Large intestine (tissue), 3 donors: ENCODE measurements around the gene PELI1. TPM values are rescaled to one million over a fixed set of nuclear protein-coding genes. Genes with fewer than 3 reads are reported as not detected.

Experiments
- DNase-seq, 2 donors: peaks; one replicate each; pipeline versions ENCODE4 v3.0.0 to v3.0.0-alpha.2; 2013
- H3K27ac ChIP-seq: one replicate; pipeline ENCODE4 v1.5.1; 2013; ENCODE audit warnings: low read length
- H3K27me3 ChIP-seq: 2 replicates; pipeline ENCODE4 v1.6.1; 2013; ENCODE audit warnings: low read length; ENCODE audit not compliant: control insufficient read depth, insufficient read depth
- H3K36me3 ChIP-seq: 2 replicates; pipeline ENCODE4 v1.6.1; 2013; ENCODE audit warnings: low read length; ENCODE audit not compliant: control insufficient read depth, insufficient read depth
- H3K4me1 ChIP-seq: one replicate; pipeline ENCODE4 v1.6.1; 2013; ENCODE audit warnings: low read length; ENCODE audit not compliant: control insufficient read depth, insufficient read depth
- H3K4me3 ChIP-seq: one replicate; pipeline ENCODE4 v1.5.1; 2013; ENCODE audit warnings: low read length
- H3K9me3 ChIP-seq: one replicate; pipeline ENCODE4 v1.6.1; 2013; ENCODE audit warnings: mild to moderate bottlenecking, low read depth, low read length, moderate library complexity; ENCODE audit not compliant: control insufficient read depth
- WGBS: methylation state at CpG from one replicate; pipeline ENCODE4 v1.1.5; 2013; ENCODE audit warnings: low lambda C conversion rate; ENCODE audit not compliant: insufficient coverage; 5-methylcytosine and 5-hydroxymethylcytosine counted together
- polyA plus RNA-seq: library from polyadenylated mRNA; unstranded; fragments of 120-200 nt; gene quantifications from one replicate; pipeline ENCODE4 v1.2.1, GENCODE V29; 2013

The PELI1 gene
- polyA plus RNA-seq, 1 donor: 30.6 TPM

DNA sequence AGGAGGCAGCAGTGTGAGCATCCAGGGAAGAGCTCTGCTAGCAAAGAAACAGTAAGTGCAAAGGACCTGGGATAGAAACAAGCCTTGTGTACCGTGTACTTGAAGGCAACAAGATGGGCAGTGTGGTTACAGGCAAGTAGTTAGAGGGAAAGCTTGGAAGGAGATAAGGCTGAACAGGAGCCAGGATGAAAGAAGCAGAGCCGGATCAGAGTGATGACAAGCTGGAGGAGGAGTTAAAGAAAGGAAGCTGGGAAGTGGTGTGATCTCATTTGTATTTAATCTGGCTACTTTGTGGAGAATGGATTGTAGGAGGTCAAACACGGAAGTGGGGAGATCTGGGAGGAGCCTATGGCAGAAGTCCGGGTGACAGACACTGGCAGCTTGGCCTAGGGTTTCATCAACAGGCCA lies 80.3 kb downstream of the PELI1 start:
- Histone ChIP-seq H3K27me3 (no peaks in the 10 kb centered on the region), H3K4me1 (no peaks in the 10 kb centered on the region), H3K36me3 (no peaks in the 10 kb centered on the region), H3K9me3 (no peaks in the 10 kb centered on the region), H3K27ac (no peak overlapping the region), H3K4me3 (no peak overlapping the region)
- WGBS: 90% methylated on average over 2 of the region's 4 CpGs
- peak in 1 of 2 donors; percentile 29 for DNase-seq

GRCh38 chr2:64063454-64063853 lies 80.8 kb downstream of the PELI1 start:
- Histone ChIP-seq H3K27ac (no peak overlapping the region), H3K4me3 (no peak overlapping the region), H3K36me3 (no peaks in the 10 kb centered on the region), H3K9me3 (no peaks in the 10 kb centered on the region), H3K27me3 (no peaks in the 10 kb centered on the region), H3K4me1 (no peaks in the 10 kb centered on the region)
- no peak for DNase-seq
- WGBS: no CpG with 5 or more reads among the region's 3 CpGs

DNA sequence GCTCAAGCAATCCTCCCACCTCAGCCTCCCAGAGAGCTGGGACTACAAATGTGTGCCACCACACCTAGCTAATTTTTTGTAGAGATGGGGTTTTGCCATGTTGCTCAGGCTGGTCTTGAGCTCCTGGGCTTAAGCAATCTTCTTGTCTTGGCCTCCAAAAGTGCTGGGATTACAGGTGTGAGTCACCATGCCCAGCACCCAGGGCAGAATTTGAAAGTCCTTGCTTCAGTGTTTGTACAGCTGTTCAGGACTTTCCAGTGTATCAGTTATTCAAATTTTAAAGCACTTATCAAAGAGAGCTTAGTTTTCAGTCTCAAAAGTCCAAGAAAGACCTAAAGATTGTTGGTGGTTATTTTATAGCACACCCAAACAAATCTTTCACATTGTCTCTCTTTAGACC lies 81.4 kb downstream of the PELI1 start:
- Histone ChIP-seq H3K27me3 (no peaks in the 10 kb centered on the region), H3K9me3 (no peaks in the 10 kb centered on the region), H3K4me3 (no peak overlapping the region), H3K4me1 (no peaks in the 10 kb centered on the region), H3K27ac (no peak overlapping the region), H3K36me3 (no peaks in the 10 kb centered on the region)
- DNase-seq: peak in 1 of 2 donors; percentile 43

GRCh38 chr2:64059270-64059669 lies 85.0 kb downstream of the PELI1 start:
- H3K36me3 ChIP-seq: no peaks in the 10 kb centered on the region
- H3K4me1 ChIP-seq: no peaks in the 10 kb centered on the region
- H3K4me3 ChIP-seq: no peak overlapping the region
- no peak overlapping the region for H3K27ac ChIP-seq
- no peaks in the 10 kb centered on the region for H3K9me3 ChIP-seq
- DNase-seq: no peak
- H3K27me3 ChIP-seq: no peaks in the 10 kb centered on the region

- no peak overlapping the region for H3K4me3 ChIP-seq
- WGBS: 100% methylated on average over 2 of the region's 2 CpGs
- no peaks in the 10 kb centered on the region for H3K27me3 ChIP-seq
These were observed 88.2 kb downstream of the PELI1 start for GRCh38 chr2:64056021-64056420.

GRCh38 chr2:64054161-64054915 lies 89.9 kb downstream of the PELI1 start:
- DNase-seq: no peak
- WGBS: 86% methylated on average over 1 of the region's 4 CpGs
- Histone ChIP-seq H3K9me3 (no peaks in the 10 kb centered on the region), H3K27me3 (no peaks in the 10 kb centered on the region), H3K4me1 (no peaks in the 10 kb centered on the region), H3K4me3 (no peak overlapping the region), H3K36me3 (no peaks in the 10 kb centered on the region), H3K27ac (no peak overlapping the region)

More at GRCh38 chr2:64056021-64056420, 88.2 kb downstream of the PELI1 start:
- H3K9me3 ChIP-seq: no peaks in the 10 kb centered on the region
- H3K27ac ChIP-seq: no peak overlapping the region
- no peaks in the 10 kb centered on the region for H3K36me3 ChIP-seq
- no peaks in the 10 kb centered on the region for H3K4me1 ChIP-seq
- DNase-seq: no peak

- Histone ChIP-seq H3K4me3 (no peak overlapping the region), H3K27ac (no peak overlapping the region), H3K9me3 (no peaks in the 10 kb centered on the region), H3K36me3 (no peaks in the 10 kb centered on the region), H3K4me1 (no peaks in the 10 kb centered on the region), H3K27me3 (no peaks in the 10 kb centered on the region)
- WGBS: 90% methylated on average over 2 of the region's 3 CpGs
- DNase-seq: no peak
These were observed 91.6 kb downstream of the PELI1 start for GRCh38 chr2:64052463-64053241.

DNA sequence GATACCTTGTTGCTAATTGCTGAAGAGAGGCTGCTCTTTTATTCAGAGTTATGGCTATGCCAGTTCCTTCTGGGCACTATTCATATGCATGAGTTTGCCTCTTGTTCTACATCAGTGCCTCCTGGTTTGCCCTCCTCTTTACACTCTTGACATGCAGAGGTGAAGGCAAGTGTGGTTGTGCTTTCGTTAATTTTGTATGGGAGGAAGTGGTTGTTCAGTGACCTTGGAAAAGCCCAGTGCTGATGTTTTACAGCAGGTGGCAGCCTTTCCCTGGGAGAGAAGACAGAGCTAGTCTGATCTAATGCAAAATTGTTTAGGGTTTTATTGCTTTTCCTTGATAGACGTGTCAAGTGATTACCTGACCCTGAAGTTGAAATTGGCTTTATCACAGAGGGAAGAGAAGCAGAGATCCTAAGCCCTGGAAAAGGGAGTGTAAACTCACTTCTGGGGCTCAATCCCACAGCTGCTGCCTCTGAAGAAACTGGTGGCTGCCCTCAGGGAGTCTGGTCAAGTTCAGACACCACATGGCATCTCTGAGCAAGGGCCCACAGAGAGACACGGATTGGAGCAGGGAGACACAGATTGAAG lies 94.5 kb downstream of the PELI1 start:
- Histone ChIP-seq H3K27ac (no peak overlapping the region), H3K4me3 (no peak overlapping the region), H3K36me3 (no peaks in the 10 kb centered on the region), H3K4me1 (no peaks in the 10 kb centered on the region), H3K9me3 (no peaks in the 10 kb centered on the region), H3K27me3 (no peaks in the 10 kb centered on the region)
- no CpG with 5 or more reads among the region's 3 CpGs for WGBS
- peak; percentile 60 to 82 for DNase-seq

DNA sequence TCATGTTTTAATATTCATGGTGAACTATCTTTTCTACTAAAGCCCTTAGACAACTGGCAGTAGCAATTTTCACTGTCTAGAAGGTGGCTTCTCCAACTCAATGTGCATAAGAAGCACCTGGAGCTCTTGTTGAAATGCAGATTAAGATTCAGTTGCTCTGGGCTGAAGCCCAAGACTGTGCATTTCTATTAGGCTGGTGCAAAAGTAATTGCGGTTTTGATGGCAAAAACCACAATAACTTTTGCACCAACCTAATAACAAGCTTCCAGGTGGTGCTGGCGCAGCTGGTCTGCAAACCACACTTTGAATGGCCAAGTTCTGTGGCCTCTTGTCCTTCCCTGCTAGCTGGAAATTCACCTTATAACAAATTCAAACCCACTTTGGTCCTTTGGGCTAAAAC lies 98.3 kb downstream of the PELI1 start:
- WGBS: no CpG with 5 or more reads among the region's 2 CpGs
- Histone ChIP-seq H3K27me3 (no peaks in the 10 kb centered on the region), H3K27ac (no peak overlapping the region), H3K4me1 (no peaks in the 10 kb centered on the region), H3K4me3 (no peak overlapping the region), H3K36me3 (no peaks in the 10 kb centered on the region), H3K9me3 (no peaks in the 10 kb centered on the region)
- DNase-seq: no peak
